ENCODE measurements around the gene SHLD2. TPM values are rescaled to one million over a fixed set of nuclear protein-coding genes. Genes with fewer than 3 reads are reported as not detected.

SHLD2 gene
- total and polyA plus RNA-seq, 2 of the 4 experiments (the other 2 are of a cell fraction): 10.6 to 19.9 TPM

- H2AFZ ChIP-seq (replicated peaks; ENCODE audit: low read length, poor library complexity): no peak overlapping the region
- no peak overlapping the region for H4K8ac ChIP-seq (ENCODE audit: low read depth in 2 of 2, low read length in 2 of 2)
- no peak overlapping the region for H2BK120ac ChIP-seq (ENCODE audit: low read depth, low read length)
- H2AK9ac ChIP-seq (replicated peaks; ENCODE audit: low read depth, low read length, poor library complexity): no peak overlapping the region
- no peak overlapping the region for H3K4me3 ChIP-seq (ENCODE audit: insufficient read depth, low read depth, low read length)
- H3K9me1 ChIP-seq (ENCODE audit: insufficient read depth, low read length): peaks cover 5% of the 10 kb centered on the region
- no peak overlapping the region for H4K91ac ChIP-seq (ENCODE audit: insufficient read depth, low read depth, low read length)
- H3K56ac ChIP-seq (ENCODE audit: extremely low read depth, insufficient read depth, low read length): no peak overlapping the region
- H4K20me1 ChIP-seq (ENCODE audit: insufficient read depth, low read length): peaks cover 5% of the 10 kb centered on the region; the same call in 1 of the 2 replicates
- no CpG with 5 or more reads among the region's 1 CpG for WGBS, 2 experiments (ENCODE audit: extremely low coverage in 2 of 2, insufficient read length in 1 of 2)
- POLR2A ChIA-PET (ENCODE audit: unreplicated experiment): no interaction called here
- H3K9me3 ChIP-seq (ENCODE audit: control insufficient read depth, insufficient read depth, low read length): no peaks in the 10 kb centered on the region
- H2BK20ac ChIP-seq (ENCODE audit: low read depth, low read length): no peak overlapping the region
- H2BK15ac ChIP-seq (ENCODE audit: low read depth, low read length): no peak overlapping the region
- BruUV-seq (replicated peaks): no TSS peak
- no peak overlapping the region for H4K5ac ChIP-seq (ENCODE audit: low read depth, low read length)
- DNase-seq: no peak
- no peak for TF ChIP-seq FOS (IDR thresholded peaks at IDR 0.05; ENCODE audit: low read depth, low read length)
- H3K18ac ChIP-seq (ENCODE audit: low read depth, low read length): no peak overlapping the region
- H3K36me3 ChIP-seq (ENCODE audit: control insufficient read depth, insufficient read depth, low read length): peaks cover 31% of the 10 kb centered on the region
- H2AK5ac ChIP-seq (ENCODE audit: low read depth, low read length): no peak overlapping the region
- no peak overlapping the region for H2BK5ac ChIP-seq (ENCODE audit: low read depth, low read length, poor library complexity, severe bottlenecking)
- intact Hi-C loops (cut with micrococcal nuclease): no loop called here
- peaks cover 9% of the 10 kb centered on the region for H3K4me1 ChIP-seq (ENCODE audit: control insufficient read depth, insufficient read depth, low read length)
- no peak overlapping the region for H3K4ac ChIP-seq (ENCODE audit: low read depth, low read length)
- CTCF ChIA-PET: no interaction called here
- H3K4me2 ChIP-seq (ENCODE audit: low read depth, low read length): no peak overlapping the region
- H3K14ac ChIP-seq (replicated peaks; ENCODE audit: low read depth, low read length): no peak overlapping the region
- peaks cover 0 to 16% of the 10 kb centered on the region in 2 experiments; a peak in 3 of 4 replicates for H3K79me1 ChIP-seq (ENCODE audit: low read depth in 1 of 2, low read length in 2 of 2)
- no peak overlapping the region for H3K23ac ChIP-seq (ENCODE audit: low read depth, low read length)
- H3K27me3 ChIP-seq (ENCODE audit: control insufficient read depth, insufficient read depth, low read length): no peaks in the 10 kb centered on the region
- dilution Hi-C loops (cut with HindIII; ENCODE audit: low sequenced_read_pairs, unreplicated experiment): no loop called here
- no peak overlapping the region for H3K27ac ChIP-seq (ENCODE audit: insufficient read depth, low read length)
- ATAC-seq (ENCODE audit: low read depth): no peak
- in situ Hi-C loops (cut with MboI; ENCODE audit: low sequenced_read_pairs): no loop called here
- H3K9ac ChIP-seq (ENCODE audit: low read depth, low read length): no peak overlapping the region
Observed at GRCh38 chr10:87058171-87058570, 36.8 kb upstream of the SHLD2 start.
